HG03060 (cell line): ENCODE measurements around the gene BASP1.

Experiments
- ATAC-seq: cut with Tn5 transposase; IDR thresholded peaks from one replicate; pipeline ENCODE4 v1.9.1; 2021; ENCODE audit warnings: low read depth, moderate number of reproducible peaks; ENCODE audit not compliant: unreplicated experiment

BASP1 gene, protein sequence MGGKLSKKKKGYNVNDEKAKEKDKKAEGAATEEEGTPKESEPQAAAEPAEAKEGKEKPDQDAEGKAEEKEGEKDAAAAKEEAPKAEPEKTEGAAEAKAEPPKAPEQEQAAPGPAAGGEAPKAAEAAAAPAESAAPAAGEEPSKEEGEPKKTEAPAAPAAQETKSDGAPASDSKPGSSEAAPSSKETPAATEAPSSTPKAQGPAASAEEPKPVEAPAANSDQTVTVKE

GRCh38 chr5:17217493-17218352 lies at the start of gene BASP1:
Gene BASP1, plus strand, starts transcription at chr5:17217631. Its CDS starts 57,586 bp downstream, at chr5:17275217.
- ATAC-seq = no peak

GRCh38 chr5:17169507-17169906 lies 47.9 kb upstream of the BASP1 start:
- no peak for ATAC-seq

GRCh38 chr5:17172791-17173190 lies 44.6 kb upstream of the BASP1 start:
- no peak for ATAC-seq

DNA sequence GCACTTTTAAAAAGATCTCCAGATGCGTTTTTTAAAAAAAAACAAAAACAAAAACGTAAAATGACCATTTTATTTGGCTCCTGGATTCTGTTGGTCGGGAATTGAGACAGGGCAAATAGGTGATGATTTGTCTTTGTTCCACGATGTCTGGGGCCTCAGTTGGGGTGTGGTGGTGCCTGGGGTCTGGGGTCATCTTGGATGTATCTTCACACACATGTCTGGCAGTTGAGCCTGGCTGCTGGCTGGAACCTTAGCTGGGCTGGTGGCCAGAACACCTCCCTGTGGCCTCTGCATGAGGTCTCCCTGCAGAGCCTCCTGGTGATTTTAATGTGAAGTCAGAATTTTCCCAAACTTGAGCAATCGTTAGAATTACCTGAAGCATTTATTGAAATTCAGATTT lies 42.5 kb upstream of the BASP1 start:
- ATAC-seq = no peak

GRCh38 chr5:17177501-17178372 lies 39.7 kb upstream of the BASP1 start:
- ATAC-seq = no peak

GRCh38 chr5:17178373-17178675 lies 39.1 kb upstream of the BASP1 start:
- ATAC-seq = no peak

- ATAC-seq = no peak
Observed at GRCh38 chr5:17180330-17180843, 37.0 kb upstream of the BASP1 start.

- ATAC-seq = no peak
Observed at GRCh38 chr5:17180864-17181723, 36.3 kb upstream of the BASP1 start.

GRCh38 chr5:17182494-17182893 lies 34.9 kb upstream of the BASP1 start:
- no peak for ATAC-seq

GRCh38 chr5:17182981-17183380 lies 34.5 kb upstream of the BASP1 start:
- ATAC-seq = no peak

DNA sequence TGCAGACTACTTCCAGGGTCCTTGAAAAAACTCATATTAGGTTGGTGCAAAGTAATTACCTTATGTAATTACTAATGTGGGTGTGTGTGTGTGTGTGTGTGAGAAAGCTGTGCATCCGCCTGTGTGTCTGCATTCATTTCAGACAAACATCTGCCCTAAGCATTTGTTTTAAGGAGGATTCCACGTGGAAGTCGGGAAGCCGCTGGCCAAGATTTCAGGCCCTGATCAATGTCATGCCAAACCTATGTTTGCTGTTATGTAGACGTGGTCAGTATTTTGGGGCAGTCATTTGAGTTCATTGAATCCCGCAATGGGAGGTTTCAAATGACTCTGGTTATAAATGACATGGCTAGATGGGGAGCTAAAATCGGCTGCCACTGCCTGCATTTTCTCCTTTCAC lies 33.6 kb upstream of the BASP1 start:
- ATAC-seq = no peak

DNA sequence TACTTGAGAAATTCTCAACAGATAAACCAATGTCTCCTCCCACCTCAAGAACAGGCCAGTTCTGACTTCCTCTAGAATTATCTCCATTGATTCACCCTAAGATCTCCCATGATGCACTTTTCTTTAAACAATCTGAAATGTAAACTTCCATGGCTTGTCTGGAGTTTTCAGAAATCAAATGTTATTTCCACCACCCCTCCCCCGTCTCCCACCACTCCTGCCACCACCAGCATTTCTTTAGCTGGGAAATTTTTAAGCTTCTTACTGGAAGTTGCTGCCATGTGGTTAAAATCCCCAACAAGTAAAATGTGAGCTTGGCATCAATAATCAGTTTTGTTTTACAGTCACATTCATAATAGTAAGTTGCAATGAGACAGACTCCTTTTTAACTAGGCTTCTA lies 32.8 kb upstream of the BASP1 start:
- ATAC-seq = no peak

GRCh38 chr5:17185349-17185748 lies 32.1 kb upstream of the BASP1 start:
- no peak for ATAC-seq

- no peak for ATAC-seq
Observed at GRCh38 chr5:17185773-17186172, 31.7 kb upstream of the BASP1 start.

- no peak for ATAC-seq
Observed at GRCh38 chr5:17186256-17186655, 31.2 kb upstream of the BASP1 start.

DNA sequence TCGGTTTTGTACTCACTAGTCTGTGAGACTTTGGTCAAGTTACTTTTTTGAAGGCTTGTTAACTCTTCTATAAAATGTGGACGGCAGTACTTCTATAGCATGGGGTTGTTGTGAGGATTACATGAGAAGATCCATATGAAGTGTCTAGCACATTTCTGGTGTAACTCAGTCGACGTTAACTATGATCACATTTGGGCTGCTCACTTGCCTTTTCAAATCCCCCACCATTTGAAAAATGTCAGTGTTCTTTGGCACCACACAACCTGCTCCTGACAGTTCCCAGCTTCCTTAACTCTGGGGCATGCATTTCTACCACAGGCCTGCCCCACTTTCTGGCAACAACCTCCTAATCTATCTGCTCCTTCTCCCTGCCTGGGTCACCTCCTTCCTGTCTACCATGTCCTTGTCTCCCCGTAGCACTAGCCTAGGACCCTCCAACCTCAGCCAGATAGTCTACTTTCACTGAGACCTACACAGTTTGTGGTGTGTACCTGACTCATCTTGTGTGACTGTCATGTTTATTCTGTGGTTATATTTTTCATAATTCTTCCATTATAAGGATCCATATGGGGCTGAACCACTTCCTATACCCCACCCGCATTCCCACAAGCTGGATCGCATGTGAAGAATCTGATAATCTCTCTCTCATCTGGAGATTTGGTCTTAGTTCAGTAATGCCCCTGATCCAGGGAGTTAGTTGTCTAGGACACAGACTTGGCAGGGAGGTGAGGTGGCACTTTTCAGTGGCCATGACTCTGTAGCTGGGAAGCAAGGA lies 30.2 kb upstream of the BASP1 start:
- no peak for ATAC-seq

DNA sequence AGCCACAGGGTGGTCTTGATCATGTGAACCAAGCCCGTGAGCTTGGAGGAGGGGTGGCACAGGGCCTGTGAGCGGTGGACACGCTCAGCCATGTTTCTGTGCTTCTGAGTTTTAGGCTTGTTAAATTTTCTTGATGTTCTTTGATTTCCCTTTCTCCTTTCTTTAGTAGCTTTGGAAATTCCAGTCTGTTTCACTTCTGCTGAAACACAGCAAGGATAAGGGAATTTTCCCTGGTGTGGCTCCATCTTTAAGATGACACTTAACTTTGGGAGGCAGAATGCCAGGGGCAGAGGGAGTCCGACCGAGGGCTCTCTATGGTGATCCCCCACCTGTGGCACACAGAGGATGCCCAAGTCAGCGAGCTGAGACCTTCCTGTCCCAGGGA lies 29.7 kb upstream of the BASP1 start:
- no peak for ATAC-seq

DNA sequence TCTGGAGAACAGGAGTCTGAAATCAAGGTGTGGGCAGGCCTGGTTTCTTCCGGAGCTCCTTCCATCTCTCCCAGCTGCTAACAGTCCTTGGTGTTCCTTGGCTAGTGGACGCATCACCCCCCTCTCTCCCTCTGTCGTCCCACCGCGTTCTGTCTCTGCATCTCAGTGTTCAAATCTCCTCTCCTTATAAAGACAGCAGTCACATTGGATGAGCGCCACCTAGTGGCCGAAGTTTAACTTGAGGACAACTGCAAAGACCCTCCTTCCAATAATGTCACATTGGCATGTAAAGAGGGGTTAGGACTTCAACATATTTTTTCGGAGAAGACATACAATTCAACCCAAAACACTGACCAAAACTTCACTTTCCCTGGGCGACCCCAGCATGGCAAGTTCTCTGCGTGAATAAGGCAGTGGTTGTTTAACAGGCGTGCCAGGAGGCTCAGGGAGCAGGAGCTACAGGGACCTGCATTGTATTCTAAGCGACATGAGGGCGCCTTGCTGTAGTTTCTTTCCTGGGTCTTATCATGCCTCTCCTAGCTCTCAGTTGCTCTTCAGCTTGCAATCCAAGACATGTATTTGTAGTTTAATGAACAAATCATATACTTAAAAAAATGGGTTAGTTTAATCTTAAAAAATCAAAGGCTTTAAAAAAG lies 27.9 kb upstream of the BASP1 start:
- ATAC-seq = no peak

DNA sequence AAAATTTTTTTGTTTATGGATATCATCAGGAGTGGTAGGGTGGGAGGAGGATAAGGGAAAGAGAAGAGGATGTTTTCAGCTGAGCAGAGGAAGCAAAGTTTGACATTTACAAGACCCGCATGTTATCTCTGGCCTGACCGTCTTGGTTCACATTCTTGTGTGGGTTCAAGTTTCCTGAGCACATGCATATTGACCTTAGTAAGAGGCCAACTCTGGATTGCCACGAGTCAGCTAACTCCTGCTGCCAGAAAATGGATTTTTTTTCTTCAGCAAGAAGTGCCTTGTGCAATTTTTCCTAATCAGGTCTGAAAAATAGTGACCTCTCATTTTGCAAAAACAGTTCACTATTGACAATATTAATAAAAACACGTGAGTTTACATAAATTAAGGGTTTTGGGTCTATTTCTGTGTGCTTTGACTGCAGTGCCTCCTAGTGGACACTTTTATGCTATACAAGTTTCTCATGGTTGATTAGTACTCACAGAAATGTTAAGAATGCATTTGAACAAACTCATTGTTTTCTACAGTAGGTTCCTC lies 27.1 kb upstream of the BASP1 start:
- no peak for ATAC-seq
